HCT116 (cell line): Measurements from ENCODE around the gene SLC6A13. TPM values are rescaled to one million over a fixed set of nuclear protein-coding genes. Genes with fewer than 3 reads are reported as not detected.
"Not testable (repeated sequence)": the region's sequence is repeated elsewhere in the genome, so short reads cannot be mapped to it uniquely, and the experiment has no call there.

Experiments
- ATAC-seq: fragments of 200-7000 bp; cut with Tn5 transposase; 2 replicates; pipeline ENCODE4 v1.9.1; 2020; ENCODE audit warnings: mild to moderate bottlenecking, moderate library complexity
- BruUV-seq: library from RNA; stranded (reverse); fragments of 400-500 nt; replicated peaks from 2 replicates; lab custom pipeline; 2021; lab: Mats Ljungman, UMichigan
- CTCF ChIA-PET: fragments of 300-600 bp; sonication (Branson Sonifier 250); formaldehyde crosslinking; loops from one replicate; lab custom pipeline; 2021; ENCODE audit warnings: antibody characterized with exemption; lab: Charles Lee
- POLR2A ChIA-PET: fragments of 300-600, 350-600 bp; sonication (Branson Sonifier 250); formaldehyde crosslinking; loops from one replicate; lab custom pipeline; 2021; ENCODE audit warnings: antibody characterized with exemption; lab: Charles Lee
- RAD21 ChIA-PET, 2 experiments: fragments of 300-600 bp; sonication (Branson Sonifier 250); formaldehyde crosslinking; loops; one replicate each; lab custom pipeline; 2023; ENCODE audit warnings: low total read pairs in 2 of 2; ENCODE audit not compliant: uncharacterized antibody in 2 of 2, unreplicated experiment in 2 of 2, low non-redundant PET in 1 of 2; lab: Charles Lee
- DNase-seq: peaks from one replicate; pipeline ENCODE4 v3.0.0-alpha.2; 2010; ENCODE audit warnings: low read depth, low spot score
- H2AFZ ChIP-seq: fragments of 200-600 bp; shearing (Covaris generic), sonication (generic); 2 replicates; pipeline ENCODE4 v1.6.1; 2017; ENCODE audit warnings: low read depth, mixed run types, mixed read lengths, antibody characterized with exemption, low read length; ENCODE audit not compliant: poor library complexity, severe bottlenecking
- H3K27ac ChIP-seq: 2 replicates; pipeline ENCODE4 v1.5.1; 2012; ENCODE audit warnings: low read depth, low read length
- H3K27me3 ChIP-seq: fragments of 200-600 bp; sonication (generic); 2 replicates; pipeline ENCODE4 v1.6.1; 2016; ENCODE audit warnings: mixed run types, low read length, mixed read lengths; ENCODE audit not compliant: insufficient read depth
- H3K36me3 ChIP-seq, 2 experiments: fragments of 200-500 bp in 1 of 2; fragments of 200-600 bp in 1 of 2; sonication (Bioruptor generic) in 1 of 2; sonication (generic) in 1 of 2; 2 replicates each; pipeline versions ENCODE4 v1.5.1 to v1.6.1; 2014 to 2016; ENCODE audit warnings: low read length in 2 of 2, inconsistent platforms in 1 of 2, mixed read lengths in 1 of 2, mixed run types in 1 of 2; ENCODE audit not compliant: insufficient read depth in 2 of 2, control insufficient read depth in 1 of 2
- H3K4me1 ChIP-seq, 2 experiments: fragments of 200-600 bp in 1 of 2; sonication (generic) in 1 of 2; 2 replicates each; pipeline versions ENCODE4 v1.5.1 to v1.6.1; 2012 to 2017; ENCODE audit warnings: low read length in 2 of 2, inconsistent platforms in 1 of 2, mild to moderate bottlenecking in 1 of 2, mixed read lengths in 1 of 2, mixed run types in 1 of 2, moderate library complexity in 1 of 2; ENCODE audit not compliant: insufficient read depth in 2 of 2, control insufficient read depth in 1 of 2
- H3K4me2 ChIP-seq: fragments of 200-600 bp; sonication (generic); 2 replicates; pipeline ENCODE4 v1.6.1; 2017; ENCODE audit warnings: mixed run types, low read length, mixed read lengths
- H3K4me3 ChIP-seq, 2 experiments: fragments of 200-600 bp in 1 of 2; sonication (generic) in 1 of 2; replicated peaks in 1 of 2; 2 replicates each; pipeline ENCODE4 v1.5.1; 2011 to 2016; ENCODE audit warnings: low read length in 2 of 2, control low read depth in 1 of 2, low read depth in 1 of 2, mild to moderate bottlenecking in 1 of 2, mixed read lengths in 1 of 2, mixed run types in 1 of 2
- H3K79me2 ChIP-seq: fragments of 200-600 bp; sonication (generic); 2 replicates; pipeline ENCODE4 v1.6.1; 2017; ENCODE audit warnings: mild to moderate bottlenecking, mixed run types, low read length, moderate library complexity, mixed read lengths; ENCODE audit not compliant: insufficient read depth
- H3K9ac ChIP-seq: fragments of 200-600 bp; sonication (generic); 2 replicates; pipeline ENCODE4 v1.6.1; 2016; ENCODE audit warnings: low read length, mixed read lengths
- H3K9me2 ChIP-seq: fragments of 200-600 bp; sonication (generic), shearing (Covaris generic); 2 replicates; pipeline ENCODE4 v1.6.1; 2017; ENCODE audit warnings: mixed run types, mild to moderate bottlenecking, moderate library complexity; ENCODE audit not compliant: insufficient read depth
- H3K9me3 ChIP-seq, 2 experiments: fragments of 200-500 bp in 1 of 2; fragments of 200-600 bp in 1 of 2; sonication (Bioruptor generic) in 1 of 2; sonication (generic) in 1 of 2; 2 replicates each; pipeline ENCODE4 v1.6.1; 2014 to 2017; ENCODE audit warnings: low read length in 2 of 2, mixed read lengths in 2 of 2, inconsistent platforms in 1 of 2, low read depth in 1 of 2, mild to moderate bottlenecking in 1 of 2, mixed run types in 1 of 2, moderate library complexity in 1 of 2; ENCODE audit not compliant: control insufficient read depth in 1 of 2, insufficient read depth in 1 of 2
- H4K20me1 ChIP-seq: fragments of 200-600 bp; sonication (generic), shearing (Covaris generic); 2 replicates; pipeline ENCODE4 v1.6.1; 2017; ENCODE audit warnings: mixed run types, mild to moderate bottlenecking, moderate library complexity; ENCODE audit not compliant: insufficient read depth
- CBX3 ChIP-seq: IDR thresholded peaks from 2 replicates; pipeline ENCODE4 v1.6.1; 2012; ENCODE audit warnings: low read depth
- ELF1 ChIP-seq: IDR thresholded peaks from 2 replicates; pipeline ENCODE4 v1.6.1; 2012; ENCODE audit warnings: low read depth, borderline replicate concordance
- EZH2 ChIP-seq: fragments of 200-600 bp; sonication (generic); IDR thresholded peaks from 2 replicates; pipeline ENCODE4 v1.6.1; 2017; ENCODE audit warnings: antibody characterized with exemption, mixed run types
- JUND ChIP-seq: IDR thresholded peaks from 2 replicates; pipeline ENCODE4 v1.6.1; 2012
- MAX ChIP-seq: IDR thresholded peaks from 2 replicates; pipeline ENCODE4 v1.6.1; 2012
- POLR2A ChIP-seq: IDR thresholded peaks from 2 replicates; pipeline ENCODE4 v1.7.0; 2011; ENCODE audit warnings: borderline replicate concordance; ENCODE audit not compliant: insufficient read depth, insufficient read length; ENCODE audit errors: extremely low read depth
- RAD21 ChIP-seq: IDR thresholded peaks from 2 replicates; pipeline ENCODE4 v1.6.1; 2012; ENCODE audit warnings: low read depth, mild to moderate bottlenecking
- SIN3A ChIP-seq: IDR thresholded peaks from 2 replicates; pipeline ENCODE4 v1.6.1; 2012; ENCODE audit warnings: low read depth
- SP1 ChIP-seq: IDR thresholded peaks from 2 replicates; pipeline ENCODE4 v1.6.1; 2012; ENCODE audit warnings: low read depth
- SRF ChIP-seq: IDR thresholded peaks from 2 replicates; pipeline ENCODE4 v1.6.1; 2012; ENCODE audit warnings: low read depth
- TCF7L2 ChIP-seq: IDR thresholded peaks from 2 replicates; pipeline ENCODE4 v1.7.0; 2011; ENCODE audit warnings: borderline replicate concordance, inconsistent platforms; ENCODE audit not compliant: insufficient read depth, insufficient read length; ENCODE audit errors: extremely low read depth
- YY1 ChIP-seq: IDR thresholded peaks from 2 replicates; pipeline ENCODE4 v1.6.1; 2011; ENCODE audit warnings: low read length, low read depth, moderate library complexity, mild to moderate bottlenecking; ENCODE audit not compliant: insufficient replicate concordance; ENCODE audit errors: extremely low read depth
- ZNF274 ChIP-seq: fragments of 200-500 bp; sonication (Bioruptor generic); IDR thresholded peaks from 2 replicates; pipeline ENCODE4 v1.6.1; 2014; ENCODE audit warnings: mild to moderate bottlenecking, low read depth, low read length, inconsistent platforms
- intact Hi-C: fragments of 100-400 bp; cut with micrococcal nuclease; formaldehyde crosslinking; loops from 2 replicates; pipeline ENCODE4 v1.10.0; 2022
- total RNA-seq: library from RNA; stranded (reverse); gene quantifications from one replicate; pipeline ENCODE4 v1.2.1, GENCODE V29; 2021; ENCODE audit not compliant: unreplicated experiment

Gene SLC6A13
- total RNA-seq, 1 experiment from 2014 or later: 0.39 TPM

DNA sequence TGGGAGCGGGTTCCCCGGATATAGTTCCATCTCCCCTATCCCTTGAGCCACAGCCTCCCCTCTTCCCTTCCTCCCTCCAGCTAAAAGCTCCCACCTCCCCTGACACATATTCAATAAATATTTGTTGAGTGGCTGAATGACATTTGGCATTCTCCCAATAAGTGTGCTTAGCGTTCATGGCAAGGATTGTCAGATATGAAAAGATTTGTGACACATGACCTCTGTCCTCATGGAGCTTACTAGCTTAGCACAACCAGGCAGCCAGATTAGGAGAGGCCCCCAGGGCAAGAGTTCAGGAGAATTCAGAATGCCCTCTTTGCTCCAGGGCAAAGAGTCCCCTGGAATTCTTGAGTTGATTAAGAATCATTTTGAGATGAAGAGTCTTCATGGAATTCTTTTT, 26.2 kb downstream of the SLC6A13 start:
- Histone ChIP-seq H3K4me3 (no peak overlapping the region), H3K9me3 (peaks cover 6 to 7% of the 10 kb centered on the region in 2 experiments; a peak in 2 of 4 replicates), H3K79me2 (no peaks in the 10 kb centered on the region), H3K9me2 (no peaks in the 10 kb centered on the region), H2AFZ (no peak overlapping the region), H3K4me2 (no peak overlapping the region), H3K4me1 (no peaks in the 10 kb centered on the region), H3K27me3 (no peaks in the 10 kb centered on the region), H3K9ac (no peak overlapping the region), H4K20me1 (no peaks in the 10 kb centered on the region), H3K27ac (no peak overlapping the region), H3K36me3 (no peaks in the 10 kb centered on the region)
- RAD21 ChIA-PET: no interaction called here
- TF ChIP-seq MAX (no peak), CBX3 (no peak), POLR2A (no peak), ELF1 (no peak), JUND (no peak), SRF (no peak), RAD21 (no peak), YY1 (no peak), ZNF274 (no peak), EZH2 (no peak), SIN3A (no peak), TCF7L2 (no peak), SP1 (no peak)
- CTCF ChIA-PET: no interaction called here
- POLR2A ChIA-PET: no interaction called here
- intact Hi-C loops: no loop called here
- no peak for DNase-seq
- BruUV-seq: no TSS peak
- no peak for ATAC-seq

GRCh38 chr12:235967-236366, 26.7 kb downstream of the SLC6A13 start:
- H4K20me1 ChIP-seq, H3K9me3 ChIP-seq, H3K27me3 ChIP-seq, H3K36me3 ChIP-seq, H3K9ac ChIP-seq, intact Hi-C loops, DNase-seq, CTCF ChIA-PET, ATAC-seq, BruUV-seq, RAD21 ChIA-PET, POLR2A ChIA-PET, H3K9me2 ChIP-seq, H2AFZ ChIP-seq, H3K27ac ChIP-seq, H3K4me3 ChIP-seq, H3K4me1 ChIP-seq, H3K4me2 ChIP-seq, H3K79me2 ChIP-seq: not testable (repeated sequence)
